NB4 (cell line): ENCODE measurements around the gene AFF3.

Source experiments
- DNase-seq: peaks from one replicate; pipeline ENCODE4 v3.0.0; 2010; ENCODE audit warnings: low read depth
- H3K4me3 ChIP-seq: one replicate; pipeline ENCODE4 v1.5.1; 2011; ENCODE audit warnings: mild to moderate bottlenecking, low read depth, low read length, moderate library complexity
- CTCF ChIP-seq: IDR thresholded peaks from one replicate; pipeline ENCODE4 v1.5.1; 2012; ENCODE audit warnings: low read depth, low read length
- MAX ChIP-seq: IDR thresholded peaks from 2 replicates; pipeline ENCODE4 v1.6.1; 2011; ENCODE audit warnings: low read depth, low read length
- MYC ChIP-seq: IDR thresholded peaks from 2 replicates; pipeline ENCODE4 v1.6.1; 2011; ENCODE audit warnings: low read depth, low read length
- POLR2A ChIP-seq: IDR thresholded peaks from 2 replicates; pipeline ENCODE4 v1.6.1; 2011; ENCODE audit warnings: mild to moderate bottlenecking; ENCODE audit not compliant: insufficient read length; ENCODE audit errors: extremely low read depth

The AFF3 gene

GRCh38 chr2:100040906-100041305 lies 101.5 kb downstream of the AFF3 start:
- TF ChIP-seq MYC: no peak
- no peak for TF ChIP-seq POLR2A
- TF ChIP-seq CTCF: no peak
- no peak for TF ChIP-seq MAX
- no peak overlapping the region for H3K4me3 ChIP-seq
- no peak for DNase-seq

GRCh38 chr2:100039291-100039980 lies 103.0 kb downstream of the AFF3 start:
- DNase-seq: peak; percentile 38
- TF ChIP-seq POLR2A (no peak), MYC (no peak), MAX (no peak), CTCF (no peak)

GRCh38 chr2:100038011-100038410 lies 104.4 kb downstream of the AFF3 start:
- TF ChIP-seq CTCF: no peak
- TF ChIP-seq MYC: no peak
- no peak for TF ChIP-seq MAX
- TF ChIP-seq POLR2A: no peak
- H3K4me3 ChIP-seq: no peak overlapping the region
- DNase-seq: peak; percentile 7

More at GRCh38 chr2:100039291-100039980, 103.0 kb downstream of the AFF3 start:
- H3K4me3 ChIP-seq: no peak overlapping the region

- TF ChIP-seq CTCF (no peak), POLR2A (no peak), MYC (no peak), MAX (no peak)
- no peak overlapping the region for H3K4me3 ChIP-seq
- no peak for DNase-seq
Measured at GRCh38 chr2:100036793-100037192, 105.6 kb downstream of the AFF3 start.

- DNase-seq: no peak
- TF ChIP-seq MYC (no peak), POLR2A (no peak), CTCF (no peak), MAX (no peak)
- H3K4me3 ChIP-seq: no peak overlapping the region
Measured at GRCh38 chr2:100036026-100036425, 106.4 kb downstream of the AFF3 start.
